SK-N-SH treated with all-trans-retinoic acid at 6 μM for 48 hours (cell line): ENCODE measurements around the gene PCDHGA1.

Experiments used
- ATAC-seq: fragments of 200-7000 bp; cut with Tn5 transposase; 3 replicates; pipeline ENCODE4 v1.9.1; 2020; ENCODE audit warnings: mild to moderate bottlenecking, moderate library complexity
- ARNTL ChIP-seq: fragments of 450-650 bp; formaldehyde crosslinking; IDR thresholded peaks from 2 replicates; pipeline ENCODE4 v1.5.0; 2020; ENCODE audit warnings: low read depth, mild to moderate bottlenecking, moderate library complexity, borderline replicate concordance
- BACH2 ChIP-seq: fragments of 250-450 bp; sonication (Bioruptor Pico); IDR thresholded peaks from 2 replicates; pipeline ENCODE4 v1.9.0; 2021; ENCODE audit warnings: mild to moderate bottlenecking, borderline replicate concordance
- CSDC2 ChIP-seq: fragments of 250-450 bp; sonication (Bioruptor Pico); IDR thresholded peaks from 2 replicates; pipeline ENCODE4 v1.5.0; 2020; ENCODE audit warnings: mild to moderate bottlenecking, moderate library complexity
- CSRNP3 ChIP-seq: fragments of 250-450 bp; sonication (Bioruptor Pico); IDR thresholded peaks from 2 replicates; pipeline ENCODE4 v1.5.1; 2021; ENCODE audit warnings: mild to moderate bottlenecking, moderate library complexity
- ESRRG ChIP-seq: fragments of 250-450 bp; sonication (Bioruptor Pico); IDR thresholded peaks from 2 replicates; pipeline ENCODE4 v1.6.1; 2021; ENCODE audit warnings: mild to moderate bottlenecking
- GLIS3 ChIP-seq: fragments of 250-450 bp; sonication (Bioruptor Pico); IDR thresholded peaks from 2 replicates; pipeline ENCODE4 v1.5.0; 2020; ENCODE audit warnings: mild to moderate bottlenecking, moderate library complexity
- ISL1 ChIP-seq: fragments of 250-450 bp; sonication (Bioruptor Pico); IDR thresholded peaks from 2 replicates; pipeline ENCODE4 v2.1.2; 2022; ENCODE audit warnings: mild to moderate bottlenecking, moderate library complexity
- OSR1 ChIP-seq: fragments of 250-450 bp; sonication (Bioruptor Pico); IDR thresholded peaks from 2 replicates; pipeline ENCODE4 v1.8.0; 2022; ENCODE audit warnings: moderate library complexity, mild to moderate bottlenecking, inconsistent platforms
- PPARA ChIP-seq: fragments of 250-450 bp; sonication (Bioruptor Pico); IDR thresholded peaks from 2 replicates; pipeline ENCODE4 v1.5.0; 2020; ENCODE audit warnings: mild to moderate bottlenecking, borderline replicate concordance
- RARB ChIP-seq: fragments of 250-450 bp; sonication (Bioruptor Pico); IDR thresholded peaks from 2 replicates; pipeline ENCODE4 v1.8.0; 2021; ENCODE audit warnings: mild to moderate bottlenecking, moderate library complexity
- SNAI2 ChIP-seq: fragments of 250-450 bp; sonication (Bioruptor Pico); IDR thresholded peaks from 2 replicates; pipeline ENCODE4 v1.5.0; 2020; ENCODE audit warnings: mild to moderate bottlenecking, moderate library complexity
- TCF4 ChIP-seq: fragments of 250-450 bp; sonication (Bioruptor Pico); IDR thresholded peaks from 2 replicates; pipeline ENCODE4 v1.8.0; 2021; ENCODE audit warnings: mild to moderate bottlenecking, moderate library complexity, borderline replicate concordance
- TOX ChIP-seq: fragments of 250-450 bp; sonication (Bioruptor Pico); IDR thresholded peaks from 2 replicates; pipeline ENCODE4 v1.8.0; 2021; ENCODE audit warnings: mild to moderate bottlenecking, moderate library complexity, borderline replicate concordance
- ZC3H10 ChIP-seq: fragments of 250-450 bp; sonication (Bioruptor Pico); IDR thresholded peaks from 2 replicates; pipeline ENCODE4 v1.5.1; 2021; ENCODE audit warnings: mild to moderate bottlenecking, moderate library complexity
- ZFP30 ChIP-seq: fragments of 450-650 bp; formaldehyde crosslinking; IDR thresholded peaks from 2 replicates; pipeline ENCODE4 v1.5.0; 2022; ENCODE audit warnings: mild to moderate bottlenecking, moderate library complexity
- ZNF565 ChIP-seq: fragments of 450-650 bp; formaldehyde crosslinking; conservative IDR thresholded peaks from 2 replicates; pipeline ENCODE4 v1.5.0; 2020; ENCODE audit warnings: low read depth, mild to moderate bottlenecking, moderate library complexity
- ZNF70 ChIP-seq: fragments of 450-650 bp; formaldehyde crosslinking; IDR thresholded peaks from 2 replicates; pipeline ENCODE4 v1.5.0; 2020; ENCODE audit warnings: mild to moderate bottlenecking, moderate library complexity
- ZNF8 ChIP-seq: fragments of 450-650 bp; formaldehyde crosslinking; IDR thresholded peaks from 2 replicates; pipeline ENCODE4 v1.5.0; 2020; ENCODE audit warnings: mild to moderate bottlenecking, moderate library complexity
- TF ChIP-seq, protein P1 (sequence below): fragments of 250-450 bp; sonication (Bioruptor Pico); IDR thresholded peaks from 2 replicates; pipeline ENCODE4 v1.5.1; 2020; ENCODE audit warnings: low read depth, mild to moderate bottlenecking, moderate library complexity
- TF ChIP-seq, protein P2 (sequence below): fragments of 250-450 bp; sonication (Bioruptor Pico); IDR thresholded peaks from 2 replicates; pipeline ENCODE4 v1.8.0; 2020; ENCODE audit warnings: mild to moderate bottlenecking, moderate library complexity, borderline replicate concordance
- TF ChIP-seq, protein P3 (sequence below): fragments of 250-450 bp; sonication (Bioruptor Pico); IDR thresholded peaks from 2 replicates; pipeline ENCODE4 v1.8.0; 2021; ENCODE audit warnings: low read depth, mild to moderate bottlenecking, moderate library complexity, borderline replicate concordance

The PCDHGA1 gene

GRCh38 chr5:141478321-141478945 lies 148.1 kb downstream of the PCDHGA1 start:
- ATAC-seq = no peak
- TF ChIP-seq, protein P1, sequence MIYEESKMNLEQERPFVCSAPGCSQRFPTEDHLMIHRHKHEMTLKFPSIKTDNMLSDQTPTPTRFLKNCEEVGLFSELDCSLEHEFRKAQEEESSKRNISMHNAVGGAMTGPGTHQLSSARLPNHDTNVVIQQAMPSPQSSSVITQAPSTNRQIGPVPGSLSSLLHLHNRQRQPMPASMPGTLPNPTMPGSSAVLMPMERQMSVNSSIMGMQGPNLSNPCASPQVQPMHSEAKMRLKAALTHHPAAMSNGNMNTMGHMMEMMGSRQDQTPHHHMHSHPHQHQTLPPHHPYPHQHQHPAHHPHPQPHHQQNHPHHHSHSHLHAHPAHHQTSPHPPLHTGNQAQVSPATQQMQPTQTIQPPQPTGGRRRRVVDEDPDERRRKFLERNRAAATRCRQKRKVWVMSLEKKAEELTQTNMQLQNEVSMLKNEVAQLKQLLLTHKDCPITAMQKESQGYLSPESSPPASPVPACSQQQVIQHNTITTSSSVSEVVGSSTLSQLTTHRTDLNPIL = no peak
- TF ChIP-seq ISL1 = no peak
- no peak for TF ChIP-seq GLIS3 (CRISPR knock-in tag)
- TF ChIP-seq ESRRG = no peak
- TF ChIP-seq ZNF70 (CRISPR knock-in tag) = no peak
- no peak for TF ChIP-seq RARB (CRISPR knock-in tag)
- TF ChIP-seq ZNF8 (CRISPR knock-in tag) = no peak
- TF ChIP-seq ZC3H10 = no peak
- TF ChIP-seq ARNTL = no peak
- TF ChIP-seq OSR1 (CRISPR knock-in tag) = no peak
- no peak for TF ChIP-seq TCF4 (CRISPR knock-in tag)
- no peak for TF ChIP-seq SNAI2 (CRISPR knock-in tag)
- TF ChIP-seq CSDC2 (CRISPR knock-in tag) = no peak

GRCh38 chr5:141479776-141480175 lies 149.5 kb downstream of the PCDHGA1 start:
- ATAC-seq = no peak
- TF ChIP-seq ZC3H10 (no peak), PPARA (CRISPR knock-in tag) (no peak), ZNF565 (no peak), GLIS3 (CRISPR knock-in tag) (no peak), SNAI2 (CRISPR knock-in tag) (no peak), ESRRG (no peak), CSRNP3 (no peak), ZFP30 (CRISPR knock-in tag) (no peak), TCF4 (CRISPR knock-in tag) (no peak), TOX (CRISPR knock-in tag) (no peak), OSR1 (CRISPR knock-in tag) (no peak), ZNF70 (CRISPR knock-in tag) (no peak), BACH2 (CRISPR knock-in tag) (no peak), ZNF8 (CRISPR knock-in tag) (no peak)
- TF ChIP-seq, protein P2, sequence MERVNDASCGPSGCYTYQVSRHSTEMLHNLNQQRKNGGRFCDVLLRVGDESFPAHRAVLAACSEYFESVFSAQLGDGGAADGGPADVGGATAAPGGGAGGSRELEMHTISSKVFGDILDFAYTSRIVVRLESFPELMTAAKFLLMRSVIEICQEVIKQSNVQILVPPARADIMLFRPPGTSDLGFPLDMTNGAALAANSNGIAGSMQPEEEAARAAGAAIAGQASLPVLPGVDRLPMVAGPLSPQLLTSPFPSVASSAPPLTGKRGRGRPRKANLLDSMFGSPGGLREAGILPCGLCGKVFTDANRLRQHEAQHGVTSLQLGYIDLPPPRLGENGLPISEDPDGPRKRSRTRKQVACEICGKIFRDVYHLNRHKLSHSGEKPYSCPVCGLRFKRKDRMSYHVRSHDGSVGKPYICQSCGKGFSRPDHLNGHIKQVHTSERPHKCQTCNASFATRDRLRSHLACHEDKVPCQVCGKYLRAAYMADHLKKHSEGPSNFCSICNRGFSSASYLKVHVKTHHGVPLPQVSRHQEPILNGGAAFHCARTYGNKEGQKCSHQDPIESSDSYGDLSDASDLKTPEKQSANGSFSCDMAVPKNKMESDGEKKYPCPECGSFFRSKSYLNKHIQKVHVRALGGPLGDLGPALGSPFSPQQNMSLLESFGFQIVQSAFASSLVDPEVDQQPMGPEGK = no peak
- TF ChIP-seq, protein P3, sequence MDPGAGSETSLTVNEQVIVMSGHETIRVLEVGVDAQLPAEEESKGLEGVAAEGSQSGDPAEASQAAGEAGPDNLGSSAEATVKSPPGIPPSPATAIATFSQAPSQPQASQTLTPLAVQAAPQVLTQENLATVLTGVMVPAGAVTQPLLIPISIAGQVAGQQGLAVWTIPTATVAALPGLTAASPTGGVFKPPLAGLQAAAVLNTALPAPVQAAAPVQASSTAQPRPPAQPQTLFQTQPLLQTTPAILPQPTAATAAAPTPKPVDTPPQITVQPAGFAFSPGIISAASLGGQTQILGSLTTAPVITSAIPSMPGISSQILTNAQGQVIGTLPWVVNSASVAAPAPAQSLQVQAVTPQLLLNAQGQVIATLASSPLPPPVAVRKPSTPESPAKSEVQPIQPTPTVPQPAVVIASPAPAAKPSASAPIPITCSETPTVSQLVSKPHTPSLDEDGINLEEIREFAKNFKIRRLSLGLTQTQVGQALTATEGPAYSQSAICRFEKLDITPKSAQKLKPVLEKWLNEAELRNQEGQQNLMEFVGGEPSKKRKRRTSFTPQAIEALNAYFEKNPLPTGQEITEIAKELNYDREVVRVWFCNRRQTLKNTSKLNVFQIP (CRISPR knock-in tag) = no peak

DNA sequence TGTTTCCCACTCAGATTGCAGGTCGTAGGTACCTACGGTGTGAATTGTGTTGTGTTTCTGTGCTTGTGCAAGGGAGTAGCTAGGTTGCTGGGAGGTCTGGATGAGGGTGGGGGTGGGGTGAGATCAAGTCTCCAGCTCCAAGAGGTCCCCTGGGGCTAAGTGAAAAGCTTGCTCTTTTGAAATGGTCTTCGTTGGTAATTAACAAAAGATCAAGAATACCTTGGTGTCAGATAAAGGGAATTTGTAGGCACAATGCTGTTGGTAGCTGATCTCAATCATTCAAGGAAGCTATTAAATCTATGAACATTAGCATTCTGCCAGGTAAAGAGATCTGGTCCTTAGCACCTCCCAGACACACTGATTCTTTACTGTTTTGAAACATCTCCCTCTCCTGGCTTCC lies 153.6 kb downstream of the PCDHGA1 start:
- no peak for TF ChIP-seq ZNF70 (CRISPR knock-in tag)
- TF ChIP-seq TOX (CRISPR knock-in tag) = no peak
- no peak for TF ChIP-seq RARB (CRISPR knock-in tag)
- no peak for TF ChIP-seq ISL1
- TF ChIP-seq ZNF565 = no peak
- TF ChIP-seq ZC3H10 = no peak
- no peak for ATAC-seq

DNA sequence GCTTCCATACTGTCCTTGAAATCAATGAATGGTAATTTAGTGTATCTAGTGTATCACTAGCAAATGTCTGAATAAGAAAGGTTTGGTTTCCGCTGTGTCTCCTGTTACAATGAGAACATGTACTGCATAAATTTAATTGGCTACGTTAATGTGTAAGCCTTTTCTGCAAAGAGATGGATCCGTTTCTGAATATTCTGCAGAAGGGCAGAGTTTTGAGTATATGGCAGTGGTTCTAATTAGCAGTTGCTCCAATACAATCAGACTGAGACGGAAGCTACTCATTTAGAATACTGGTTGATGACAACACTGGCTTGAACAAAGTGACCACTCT lies 154.0 kb downstream of the PCDHGA1 start:
- ATAC-seq = no peak

More for the DNA sequence above, 154.0 kb downstream of the PCDHGA1 start:
- TF ChIP-seq ZNF565 (no peak), GLIS3 (CRISPR knock-in tag) (no peak), ZFP30 (CRISPR knock-in tag) (no peak), PPARA (CRISPR knock-in tag) (no peak), ARNTL (no peak), CSRNP3 (no peak), RARB (CRISPR knock-in tag) (no peak), BACH2 (CRISPR knock-in tag) (no peak), ZNF70 (CRISPR knock-in tag) (no peak)
- TF ChIP-seq, protein P3 (CRISPR knock-in tag) = no peak
- TF ChIP-seq, all 23 proteins: peak for 0
